RWPE2 (cell line): Measurements from ENCODE around the gene PARVA.

Source experiments
- ATAC-seq: fragments of 200-7000 bp; cut with Tn5 transposase; 3 replicates; pipeline ENCODE4 v1.9.1; 2021; ENCODE audit warnings: low read depth
- DNase-seq: peaks from one replicate; pipeline ENCODE4 v3.0.0-alpha.2; 2020; ENCODE audit warnings: low spot score
- H3K27ac ChIP-seq: fragments of 450-650 bp; 2 replicates; pipeline ENCODE4 v1.5.1; 2017; ENCODE audit warnings: mild to moderate bottlenecking; ENCODE audit not compliant: poor library complexity, severe bottlenecking
- H3K27me3 ChIP-seq: fragments of 250-450 bp; sonication (Bioruptor Pico); 2 replicates; pipeline ENCODE4 v1.5.1; 2021; ENCODE audit warnings: mild to moderate bottlenecking, moderate library complexity; ENCODE audit not compliant: insufficient read depth, poor library complexity, severe bottlenecking
- H3K36me3 ChIP-seq: fragments of 250-450 bp; sonication (Bioruptor Pico); 2 replicates; pipeline ENCODE4 v1.5.1; 2020; ENCODE audit warnings: low read depth, mild to moderate bottlenecking, moderate library complexity
- H3K4me1 ChIP-seq: fragments of 250-450 bp; sonication (Bioruptor Pico); 2 replicates; pipeline ENCODE4 v1.5.1; 2021; ENCODE audit warnings: mild to moderate bottlenecking, moderate library complexity; ENCODE audit not compliant: insufficient read depth, poor library complexity, severe bottlenecking
- H3K4me3 ChIP-seq: fragments of 250-450 bp; sonication (Bioruptor Pico); 2 replicates; pipeline ENCODE4 v1.5.1; 2021; ENCODE audit warnings: mild to moderate bottlenecking, moderate library complexity; ENCODE audit not compliant: severe bottlenecking
- H3K9me3 ChIP-seq: fragments of 250-450 bp; sonication (Bioruptor Pico); 2 replicates; pipeline ENCODE4 v1.5.1; 2021; ENCODE audit warnings: mild to moderate bottlenecking, moderate library complexity; ENCODE audit not compliant: severe bottlenecking
- CTCF ChIP-seq: fragments of 450-650 bp; IDR thresholded peaks from one replicate; pipeline ENCODE4 v1.5.1; 2017; ENCODE audit warnings: mild to moderate bottlenecking, moderate library complexity; ENCODE audit not compliant: poor library complexity, severe bottlenecking

Gene PARVA

DNA sequence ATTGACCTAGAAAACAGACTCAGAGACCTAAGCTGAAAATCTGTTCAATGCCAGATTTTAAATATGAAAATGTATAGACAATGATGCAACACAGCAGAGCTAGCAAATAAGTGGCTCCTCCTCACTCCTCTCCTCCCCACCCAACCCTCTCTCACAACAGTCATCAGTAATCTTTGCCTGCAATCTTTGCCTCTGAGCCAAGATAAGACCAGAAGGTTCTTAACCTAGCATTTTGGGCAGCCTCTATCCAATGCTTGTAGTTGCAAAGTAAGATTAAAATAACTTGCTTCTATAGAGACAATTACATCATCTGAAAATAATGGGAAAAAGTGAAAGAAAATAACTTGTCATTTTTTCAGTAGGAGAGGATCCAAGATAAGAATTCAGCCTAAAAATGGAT lies 117.3 kb downstream of the PARVA start:
- Histone ChIP-seq H3K9me3 (no peaks in the 10 kb centered on the region), H3K27me3 (no peaks in the 10 kb centered on the region), H3K36me3 (peaks cover 3% of the 10 kb centered on the region; the same call in 1 of the 2 replicates), H3K4me3 (no peak overlapping the region), H3K27ac (no peak overlapping the region), H3K4me1 (no peaks in the 10 kb centered on the region)
- DNase-seq: no peak
- ATAC-seq: no peak
- TF ChIP-seq CTCF: no peak

GRCh38 chr11:12496181-12497025 lies 119.0 kb downstream of the PARVA start:
- no peak for DNase-seq
- Histone ChIP-seq H3K36me3 (peaks cover 3% of the 10 kb centered on the region; the same call in 1 of the 2 replicates), H3K4me3 (no peak overlapping the region), H3K27ac (no peak overlapping the region), H3K9me3 (no peaks in the 10 kb centered on the region), H3K27me3 (no peaks in the 10 kb centered on the region), H3K4me1 (no peaks in the 10 kb centered on the region)
- no peak for ATAC-seq
- no peak for TF ChIP-seq CTCF

DNA sequence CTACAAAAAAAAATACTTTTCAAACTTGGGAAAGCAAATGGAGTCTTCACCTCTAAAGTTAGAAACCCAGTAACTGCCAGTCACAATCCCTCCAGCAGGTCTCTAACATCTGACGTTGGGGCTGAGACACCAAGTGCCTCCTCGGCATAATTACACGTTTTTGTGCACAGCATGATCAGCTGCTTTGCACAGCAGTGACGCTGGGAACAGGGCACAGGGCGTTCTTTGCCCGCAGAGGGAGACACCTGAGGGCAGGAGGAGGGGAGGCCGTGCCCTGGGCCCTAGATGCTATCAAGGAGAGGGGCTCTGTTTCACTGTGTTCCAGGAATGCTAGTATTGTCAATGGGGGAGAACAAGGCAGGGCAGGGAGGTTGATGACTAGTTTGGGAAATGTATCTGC lies 120.1 kb downstream of the PARVA start:
- Histone ChIP-seq H3K9me3 (no peaks in the 10 kb centered on the region), H3K27ac (no peak overlapping the region), H3K4me1 (no peaks in the 10 kb centered on the region), H3K27me3 (no peaks in the 10 kb centered on the region), H3K4me3 (no peak overlapping the region), H3K36me3 (peaks cover 3% of the 10 kb centered on the region; the same call in 1 of the 2 replicates)
- TF ChIP-seq CTCF: no peak
- no peak for ATAC-seq
- no peak for DNase-seq

DNA sequence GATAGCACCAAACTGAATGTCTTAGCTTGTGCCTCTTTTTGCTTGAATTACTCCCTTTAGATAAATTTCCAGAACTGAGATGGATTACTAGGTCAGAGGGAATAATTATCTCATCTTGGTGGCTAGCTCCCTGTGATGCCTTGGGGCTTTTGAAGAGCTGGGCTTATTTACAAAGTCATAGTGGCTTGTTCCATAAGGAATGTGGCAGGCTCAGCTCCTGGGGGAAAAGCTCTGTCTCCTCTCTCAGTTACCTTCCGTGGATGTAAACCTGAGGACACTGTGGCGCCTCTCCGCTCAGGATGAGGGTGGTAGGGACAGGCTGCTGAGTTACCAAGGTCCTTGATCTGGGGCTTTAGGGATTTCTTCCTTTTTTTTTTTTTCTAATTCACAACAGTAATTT lies 121.7 kb downstream of the PARVA start:
- peaks cover 3% of the 10 kb centered on the region; the same call in 1 of the 2 replicates for H3K36me3 ChIP-seq
- no peak overlapping the region for H3K27ac ChIP-seq
- H3K4me3 ChIP-seq: no peak overlapping the region
- H3K27me3 ChIP-seq: no peaks in the 10 kb centered on the region
- no peak for DNase-seq
- no peaks in the 10 kb centered on the region for H3K4me1 ChIP-seq
- no peaks in the 10 kb centered on the region for H3K9me3 ChIP-seq
- ATAC-seq: no peak
- TF ChIP-seq CTCF: no peak

DNA sequence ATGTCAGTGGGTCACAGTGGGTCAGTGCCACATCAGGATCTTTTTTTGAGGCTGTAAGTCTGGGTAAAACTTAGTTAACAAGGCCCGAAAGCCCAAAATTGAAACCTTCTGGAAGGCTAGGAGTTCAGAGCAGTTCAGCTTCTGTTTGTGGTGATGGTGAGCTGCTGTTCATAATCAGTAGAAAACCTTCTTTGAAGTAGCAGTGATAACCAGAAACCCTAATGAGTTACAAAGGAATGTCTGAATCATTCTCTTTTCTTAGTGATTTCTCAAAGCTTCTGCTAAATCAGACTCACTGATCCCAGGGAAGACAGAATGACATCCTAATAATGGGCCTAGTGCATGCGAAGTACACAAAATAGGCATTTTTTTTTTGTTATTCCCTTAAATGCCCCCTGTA lies 124.7 kb downstream of the PARVA start:
- no peak for TF ChIP-seq CTCF
- no peak for ATAC-seq

More for the DNA sequence above, 124.7 kb downstream of the PARVA start:
- Histone ChIP-seq H3K4me3 (no peak overlapping the region), H3K9me3 (no peaks in the 10 kb centered on the region), H3K27me3 (no peaks in the 10 kb centered on the region), H3K36me3 (peaks cover 1% of the 10 kb centered on the region; the same call in 1 of the 2 replicates), H3K4me1 (no peaks in the 10 kb centered on the region), H3K27ac (no peak overlapping the region)
- no peak for DNase-seq
